ENCODE results near the gene MARK1.

Gene MARK1

GRCh38 chr1:220708936-220709801 is 181.2 kb downstream of the MARK1 start:
- Histone ChIP-seq H3K27ac (ENCODE audit: low read length) (no peak overlapping the region), H3K27me3 (replicated peaks; ENCODE audit: insufficient read depth, low read length) (no peaks in the 10 kb centered on the region), H3K4me2 (ENCODE audit: low read depth, low read length) (no peak overlapping the region), H3K79me2 (ENCODE audit: low read length) (no peaks in the 10 kb centered on the region), H3K9me3 (replicated peaks; ENCODE audit: insufficient read depth, low read length) (no peaks in the 10 kb centered on the region), H3K4me3 (ENCODE audit: low read length) (no peak overlapping the region), H3F3A (ENCODE audit: insufficient read depth, low read length) (no peaks in the 10 kb centered on the region), H3K9me2 (replicated peaks; ENCODE audit: insufficient read depth, low read length) (no peaks in the 10 kb centered on the region), H4K20me1 (ENCODE audit: insufficient read depth, low read length) (no peaks in the 10 kb centered on the region), H3K36me3 (replicated peaks; ENCODE audit: insufficient read depth, low read length) (no peaks in the 10 kb centered on the region), H3K4me1 (ENCODE audit: low read length) (peaks cover 4% of the 10 kb centered on the region; the same call in 1 of the 2 replicates), H3K9ac (ENCODE audit: low read length) (no peak overlapping the region), H2AFZ (ENCODE audit: low read length) (no peak overlapping the region)
- TF ChIP-seq EZH2 (optimal IDR thresholded peaks at IDR 0.05; ENCODE audit: low read depth, low read length), result no peak
- TF ChIP-seq EZH2phosphoT487 (IDR thresholded peaks at IDR 0.05; ENCODE audit: low read length), result no peak
- TF ChIP-seq, protein P1, sequence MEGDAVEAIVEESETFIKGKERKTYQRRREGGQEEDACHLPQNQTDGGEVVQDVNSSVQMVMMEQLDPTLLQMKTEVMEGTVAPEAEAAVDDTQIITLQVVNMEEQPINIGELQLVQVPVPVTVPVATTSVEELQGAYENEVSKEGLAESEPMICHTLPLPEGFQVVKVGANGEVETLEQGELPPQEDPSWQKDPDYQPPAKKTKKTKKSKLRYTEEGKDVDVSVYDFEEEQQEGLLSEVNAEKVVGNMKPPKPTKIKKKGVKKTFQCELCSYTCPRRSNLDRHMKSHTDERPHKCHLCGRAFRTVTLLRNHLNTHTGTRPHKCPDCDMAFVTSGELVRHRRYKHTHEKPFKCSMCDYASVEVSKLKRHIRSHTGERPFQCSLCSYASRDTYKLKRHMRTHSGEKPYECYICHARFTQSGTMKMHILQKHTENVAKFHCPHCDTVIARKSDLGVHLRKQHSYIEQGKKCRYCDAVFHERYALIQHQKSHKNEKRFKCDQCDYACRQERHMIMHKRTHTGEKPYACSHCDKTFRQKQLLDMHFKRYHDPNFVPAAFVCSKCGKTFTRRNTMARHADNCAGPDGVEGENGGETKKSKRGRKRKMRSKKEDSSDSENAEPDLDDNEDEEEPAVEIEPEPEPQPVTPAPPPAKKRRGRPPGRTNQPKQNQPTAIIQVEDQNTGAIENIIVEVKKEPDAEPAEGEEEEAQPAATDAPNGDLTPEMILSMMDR (IDR thresholded peaks at IDR 0.05; ENCODE audit: low read length), result no peak
- DNase-seq, result no peak

- no peak overlapping the region for H3K4me3 ChIP-seq (ENCODE audit: low read length)
- no peak overlapping the region for H3K4me2 ChIP-seq (ENCODE audit: low read depth, low read length)
- H3F3A ChIP-seq (ENCODE audit: insufficient read depth, low read length), result no peaks in the 10 kb centered on the region
- H2AFZ ChIP-seq (ENCODE audit: low read length), result no peak overlapping the region
- H3K9me2 ChIP-seq (replicated peaks; ENCODE audit: insufficient read depth, low read length), result no peaks in the 10 kb centered on the region
- no peak overlapping the region for H3K27ac ChIP-seq (ENCODE audit: low read length)
- H3K9ac ChIP-seq (ENCODE audit: low read length), result no peak overlapping the region
- no peaks in the 10 kb centered on the region for H4K20me1 ChIP-seq (ENCODE audit: insufficient read depth, low read length)
- no peak for DNase-seq
- no peaks in the 10 kb centered on the region for H3K36me3 ChIP-seq (replicated peaks; ENCODE audit: insufficient read depth, low read length)
- H3K27me3 ChIP-seq (replicated peaks; ENCODE audit: insufficient read depth, low read length), result no peaks in the 10 kb centered on the region
- H3K4me1 ChIP-seq (ENCODE audit: low read length), result peaks cover 4% of the 10 kb centered on the region; the same call in 1 of the 2 replicates
- H3K79me2 ChIP-seq (ENCODE audit: low read length), result no peaks in the 10 kb centered on the region
- TF ChIP-seq EZH2phosphoT487 (IDR thresholded peaks at IDR 0.05; ENCODE audit: low read length), result no peak
- TF ChIP-seq, protein P1 (IDR thresholded peaks at IDR 0.05; ENCODE audit: low read length), result no peak
- no peaks in the 10 kb centered on the region for H3K9me3 ChIP-seq (replicated peaks; ENCODE audit: insufficient read depth, low read length)
Measured at GRCh38 chr1:220710333-220710732, 182.4 kb downstream of the MARK1 start.

DNA sequence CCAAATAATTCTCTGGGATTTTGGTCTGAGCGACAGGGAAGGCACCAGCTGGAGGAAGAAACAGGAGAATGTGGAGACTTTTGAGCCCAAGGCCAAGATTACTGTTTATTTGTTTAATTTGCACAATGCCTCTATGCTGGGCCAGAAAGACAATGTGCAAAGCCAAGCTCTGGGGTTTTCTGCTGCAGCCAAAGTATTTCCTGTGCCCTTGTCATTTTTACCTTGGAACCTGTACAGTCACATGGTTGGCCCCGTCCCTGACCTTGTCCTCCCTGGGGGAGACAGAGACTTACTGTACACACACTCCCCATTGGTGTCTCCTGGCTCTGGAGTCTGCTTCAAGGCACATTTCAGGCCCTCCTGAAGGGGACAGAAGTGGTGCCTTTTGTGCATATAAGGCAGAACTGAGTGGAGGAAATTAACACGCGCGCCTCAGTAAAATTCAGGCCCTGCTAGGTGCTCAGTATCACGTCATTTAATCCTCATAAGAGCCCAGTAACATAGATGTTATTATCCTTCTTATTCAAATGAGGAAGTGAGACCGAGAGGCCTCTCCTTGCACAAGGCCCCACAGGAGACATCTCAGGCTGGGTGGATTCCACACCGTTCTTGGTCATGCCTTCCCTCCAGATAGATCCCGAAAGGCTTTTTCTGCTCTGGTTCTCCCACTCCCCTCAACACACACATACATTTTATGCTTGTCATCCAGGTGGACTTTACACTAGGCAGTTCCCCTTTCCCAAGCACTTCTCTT is 183.3 kb downstream of the MARK1 start:
- no peaks in the 10 kb centered on the region for H3K79me2 ChIP-seq (ENCODE audit: low read length)
- H3K36me3 ChIP-seq (replicated peaks; ENCODE audit: insufficient read depth, low read length), result no peaks in the 10 kb centered on the region
- TF ChIP-seq EZH2 (optimal IDR thresholded peaks at IDR 0.05; ENCODE audit: low read depth, low read length), result no peak
- TF ChIP-seq, protein P1 (IDR thresholded peaks at IDR 0.05; ENCODE audit: low read length), result no peak
- TF ChIP-seq EZH2phosphoT487 (IDR thresholded peaks at IDR 0.05; ENCODE audit: low read length), result no peak
- H3K9ac ChIP-seq (ENCODE audit: low read length), result no peak overlapping the region
- DNase-seq, result no peak
- H3K4me1 ChIP-seq (ENCODE audit: low read length), result peaks cover 4% of the 10 kb centered on the region; the same call in 1 of the 2 replicates
- no peaks in the 10 kb centered on the region for H3K9me3 ChIP-seq (replicated peaks; ENCODE audit: insufficient read depth, low read length)
- H3K27me3 ChIP-seq (replicated peaks; ENCODE audit: insufficient read depth, low read length), result no peaks in the 10 kb centered on the region
- H2AFZ ChIP-seq (ENCODE audit: low read length), result no peak overlapping the region
- no peak overlapping the region for H3K27ac ChIP-seq (ENCODE audit: low read length)
- H4K20me1 ChIP-seq (ENCODE audit: insufficient read depth, low read length), result no peaks in the 10 kb centered on the region
- H3K9me2 ChIP-seq (replicated peaks; ENCODE audit: insufficient read depth, low read length), result no peaks in the 10 kb centered on the region
- no peak overlapping the region for H3K4me2 ChIP-seq (ENCODE audit: low read depth, low read length)
- no peaks in the 10 kb centered on the region for H3F3A ChIP-seq (ENCODE audit: insufficient read depth, low read length)
- H3K4me3 ChIP-seq (ENCODE audit: low read length), result no peak overlapping the region
